ENCODE results near the gene KBTBD7. TPM values are rescaled to one million over a fixed set of nuclear protein-coding genes. Genes with fewer than 3 reads are reported as not detected.

KBTBD7 gene
- total and polyA plus RNA-seq, 2 of the 13 experiments (the other 11 are each of a cell fraction or from before 2014, with no cell fraction given), result 3.6 to 9.0 TPM

- H4K20me1 ChIP-seq (ENCODE audit: insufficient read depth, low read length), result no peaks in the 10 kb centered on the region
- no peaks in the 10 kb centered on the region for H3K27me3 ChIP-seq (ENCODE audit: control insufficient read depth in 1 of 2, insufficient read depth in 2 of 2, low read length in 2 of 2)
- BruUV-seq (replicated peaks), result no TSS peak
- WGBS (ENCODE audit: low lambda C conversion rate), result no CpG with 5 or more reads among the region's 3 CpGs
- ChIA-PET CTCF (ENCODE audit: low intra/inter-chr PET ratio, low total read pairs) (no interaction called here), POLR2A (no interaction called here)
- H3K4me3 ChIP-seq (replicated peaks in 1 of 3; ENCODE audit: insufficient read depth in 1 of 3, low read depth in 2 of 3, low read length in 3 of 3), result no peak overlapping the region
- ATAC-seq (peak; percentile 40), FAIRE-seq (no peak), DNase-seq (ENCODE audit: low spot score) (no peak)
- no peak overlapping the region for H3K9ac ChIP-seq (ENCODE audit: insufficient read depth, low read depth, low read length)
- no peak overlapping the region for H2AFZ ChIP-seq (ENCODE audit: low read length)
- intact Hi-C loops (cut with micrococcal nuclease; ENCODE audit: unreplicated experiment), result no loop called here
- H3K4me1 ChIP-seq (ENCODE audit: insufficient read depth, low read length), result peaks cover 2% of the 10 kb centered on the region; the same call in 1 of the 2 replicates
- H3K36me3 ChIP-seq (replicated peaks in 1 of 2; ENCODE audit: control insufficient read depth in 1 of 2, insufficient read depth in 2 of 2, low read length in 2 of 2), result no peaks in the 10 kb centered on the region
- no peaks in the 10 kb centered on the region for H3K79me2 ChIP-seq (ENCODE audit: insufficient read depth, low read length)
- no peak overlapping the region for H3K27ac ChIP-seq (ENCODE audit: extremely low read length, insufficient read depth, low read length)
- H3K4me2 ChIP-seq (ENCODE audit: low read depth, low read length), result no peak overlapping the region
- in situ Hi-C loops (cut with HindIII; ENCODE audit: extremely low pct_ligation_motif_present, low pct_unique_long_range_greater_than_20kb), result no loop called here
- H3K9me3 ChIP-seq (ENCODE audit: low read length), result no peaks in the 10 kb centered on the region
- TF ChIP-seq ZNF124 (CRISPR knock-in tag; IDR thresholded peaks at IDR 0.05) (no peak), USF2 (IDR thresholded peaks at IDR 0.05; ENCODE audit: low read depth, low read length) (no peak), USF2 (CRISPR knock-in tag; IDR thresholded peaks at IDR 0.05; ENCODE audit: borderline replicate concordance) (no peak), ZNF30 (CRISPR knock-in tag; IDR thresholded peaks at IDR 0.05) (no peak), ZSCAN22 (CRISPR knock-in tag; IDR thresholded peaks at IDR 0.05) (no peak), MED13 (CRISPR knock-in tag; IDR thresholded peaks at IDR 0.05) (no peak), HNF4G (IDR thresholded peaks at IDR 0.05; ENCODE audit: borderline replicate concordance, low read depth, low read length) (no peak), HNF4G (CRISPR knock-in tag; IDR thresholded peaks at IDR 0.05; ENCODE audit: borderline replicate concordance, low read depth) (no peak), MLLT10 (CRISPR knock-in tag; IDR thresholded peaks at IDR 0.05) (no peak)
Observed at GRCh38 chr13:41213919-41214318, 19.6 kb upstream of the KBTBD7 start.
